Measurements from ENCODE around the gene VIPR2.

GRCh38 chr7:159098424-159098786 lies 46.3 kb downstream of the VIPR2 start:
- no peak for TF ChIP-seq OSR1 (CRISPR knock-in tag; IDR thresholded peaks at IDR 0.05)
- no peak for TF ChIP-seq TOX (CRISPR knock-in tag; IDR thresholded peaks at IDR 0.05; ENCODE audit: borderline replicate concordance)
- TF ChIP-seq ISL1 (CRISPR knock-in tag; IDR thresholded peaks at IDR 0.05) = no peak
- TF ChIP-seq ZFP30 (CRISPR knock-in tag; IDR thresholded peaks at IDR 0.05) = no peak
- no peak for TF ChIP-seq GLIS3 (CRISPR knock-in tag; IDR thresholded peaks at IDR 0.05)
- no peak for TF ChIP-seq CSRNP3 (CRISPR knock-in tag; IDR thresholded peaks at IDR 0.05)
- TF ChIP-seq ZNF70 (CRISPR knock-in tag; IDR thresholded peaks at IDR 0.05) = no peak
